A172 (cell line): Measurements from ENCODE around the gene DCTPP1. TPM values are rescaled to one million over a fixed set of nuclear protein-coding genes. Genes with fewer than 3 reads are reported as not detected.

Source experiments
- DNase-seq: peaks from one replicate; pipeline ENCODE4 v3.0.0-alpha.2; 2015; ENCODE audit warnings: low spot score
- total RNA-seq: library from RNA; depleted of rRNA; stranded (reverse); fragments of >200 nt; shearing (Covaris generic); gene quantifications from 2 replicates; pipeline ENCODE4 v1.2.3, GENCODE V29; 2014; rRNA removed

DCTPP1 gene
- total RNA-seq, 1 experiment from 2014 or later, result 74.5 TPM

GRCh38 chr16:30382111-30382881 lies 47.5 kb downstream of the DCTPP1 start, which contains the start of gene SEPTIN1:
Gene SEPTIN1 (minus strand): TSS chr16:30382561. CDS start chr16:30382542, 19 bp downstream.
- no peak for DNase-seq

- DNase-seq, result no peak
Observed at GRCh38 chr16:30381291-30382041, 48.4 kb downstream of the DCTPP1 start.

GRCh38 chr16:30380803-30381208 lies 49.0 kb downstream of the DCTPP1 start:
- no peak for DNase-seq

- DNase-seq, result no peak
Observed at GRCh38 chr16:30380072-30380802, 49.6 kb downstream of the DCTPP1 start.

- DNase-seq, result no peak
Observed at GRCh38 chr16:30379158-30379783, 50.6 kb downstream of the DCTPP1 start.

DNA sequence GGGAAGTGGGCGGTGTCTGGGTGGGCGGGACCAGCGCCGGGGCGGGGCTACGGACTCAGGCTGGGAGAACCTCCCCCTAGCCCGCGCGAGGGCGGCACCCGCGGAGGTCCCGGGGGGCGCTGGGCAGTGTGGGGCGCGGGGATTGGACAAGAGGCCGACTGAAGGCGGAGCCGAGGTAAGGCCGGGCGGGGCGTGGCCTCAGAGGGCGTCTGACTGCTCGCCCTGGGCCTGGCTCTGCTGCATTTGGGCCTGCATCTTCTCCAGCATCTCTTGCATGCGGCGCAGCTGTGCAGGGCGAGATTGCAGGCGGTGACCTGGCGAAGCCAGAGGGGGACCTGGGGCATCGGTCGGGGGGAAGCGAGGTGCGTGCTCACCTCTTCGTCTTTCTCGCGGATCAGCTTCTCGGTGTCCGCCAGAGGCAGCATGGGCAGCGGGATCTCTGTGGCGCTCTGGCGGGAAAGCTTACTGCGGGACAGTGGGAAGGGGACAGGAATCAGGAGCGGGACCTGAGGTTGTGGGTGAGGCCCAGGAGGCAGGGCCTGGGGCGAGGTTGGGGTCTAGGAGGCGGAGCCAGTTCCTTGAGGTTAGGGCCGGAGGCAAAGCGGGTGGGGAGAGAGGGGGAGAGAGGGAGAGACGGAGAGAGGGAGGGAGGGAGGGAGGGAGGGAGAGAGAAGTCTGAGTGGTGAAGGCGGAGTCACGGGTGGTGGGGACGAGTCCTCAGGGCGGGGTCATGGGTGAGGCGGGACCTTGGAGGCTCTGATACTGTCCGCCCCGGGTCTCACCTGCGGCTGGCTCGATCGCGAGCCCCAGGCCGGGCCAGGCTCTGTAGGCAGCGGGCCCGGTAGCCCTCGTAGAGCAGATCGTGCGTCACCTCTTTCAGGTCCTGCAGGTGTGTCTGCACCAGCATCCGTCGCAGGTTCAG lies 51.3 kb downstream of the DCTPP1 start:
- peak; percentile 96 for DNase-seq

GRCh38 chr16:30377812-30378235 lies 52.0 kb downstream of the DCTPP1 start:
- DNase-seq, result peak; percentile 67

DNA sequence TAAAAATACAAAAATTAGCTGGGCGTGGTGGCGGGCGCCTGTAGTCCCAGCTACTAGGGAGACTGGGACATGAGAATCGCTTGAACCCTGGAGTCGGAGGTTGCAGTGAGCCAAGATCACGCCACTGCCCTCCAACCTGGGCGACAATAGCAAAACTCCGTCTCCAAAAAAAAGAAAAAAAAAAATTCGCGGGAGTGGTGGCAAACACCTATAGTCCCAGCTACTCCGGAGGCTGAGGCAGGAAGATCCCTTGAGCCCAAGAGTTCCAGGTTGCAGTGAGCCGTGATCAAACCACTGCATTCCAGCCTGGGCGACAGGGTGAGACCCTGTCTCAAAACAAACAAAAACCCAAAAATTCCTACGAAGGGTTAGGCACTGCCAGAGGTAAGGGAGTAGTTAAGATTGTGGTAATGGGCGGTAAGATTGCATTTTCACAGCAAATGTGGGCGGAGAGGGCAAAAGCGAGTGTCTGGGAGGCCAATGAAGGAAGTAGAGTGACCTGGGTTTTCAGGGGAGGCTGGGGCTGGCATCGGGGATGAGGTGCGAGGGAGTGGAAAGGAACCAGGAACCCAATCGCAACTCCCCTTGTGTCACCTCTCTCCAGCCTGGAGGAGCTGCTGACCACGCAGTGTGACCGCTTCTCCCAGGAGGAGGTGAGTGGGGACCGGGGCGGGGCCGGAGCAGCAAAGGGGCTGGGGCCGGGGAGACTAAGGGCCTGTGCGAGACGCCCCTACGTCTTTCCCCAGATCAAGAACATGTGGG lies 52.6 kb downstream of the DCTPP1 start:
- no peak for DNase-seq

DNA sequence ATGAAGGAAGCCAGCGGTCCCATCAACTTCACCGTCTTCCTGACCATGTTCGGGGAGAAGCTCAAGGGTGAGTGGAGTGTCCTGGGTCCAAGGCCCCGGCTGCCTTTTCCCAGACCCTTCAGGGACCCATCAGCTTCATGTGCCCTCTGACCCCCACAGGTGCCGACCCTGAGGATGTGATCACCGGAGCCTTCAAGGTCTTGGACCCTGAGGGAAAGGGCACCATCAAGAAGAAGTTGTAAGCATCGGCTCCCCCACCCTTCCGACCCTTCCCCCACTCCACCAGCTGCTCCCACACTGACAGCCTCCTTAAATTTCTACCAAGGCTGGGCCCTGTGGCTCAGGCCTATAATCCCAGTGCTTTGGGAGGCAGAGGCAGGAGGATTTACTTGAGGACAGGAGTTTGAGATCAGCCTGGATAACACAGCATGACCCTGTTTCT lies 53.3 kb downstream of the DCTPP1 start:
- DNase-seq, result no peak

DNA sequence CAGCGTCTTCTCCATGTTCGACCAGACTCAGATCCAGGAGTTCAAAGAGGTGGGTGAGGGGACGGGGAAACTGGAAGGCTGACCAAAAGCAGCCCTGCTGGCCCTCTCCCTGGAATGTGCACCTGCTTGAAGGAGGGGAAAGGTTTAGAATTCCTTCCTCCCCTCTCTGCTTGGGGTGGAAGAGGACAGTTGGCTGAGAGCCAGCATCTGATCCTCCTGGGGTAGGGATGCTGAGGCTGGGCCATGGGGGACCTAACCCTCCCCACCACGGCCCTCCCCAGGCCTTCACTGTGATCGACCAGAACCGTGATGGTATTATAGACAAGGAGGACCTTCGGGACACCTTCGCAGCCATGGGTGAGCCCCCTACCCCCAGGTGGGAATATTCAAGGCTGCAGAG lies 54.0 kb downstream of the DCTPP1 start:
- no peak for DNase-seq

DNA sequence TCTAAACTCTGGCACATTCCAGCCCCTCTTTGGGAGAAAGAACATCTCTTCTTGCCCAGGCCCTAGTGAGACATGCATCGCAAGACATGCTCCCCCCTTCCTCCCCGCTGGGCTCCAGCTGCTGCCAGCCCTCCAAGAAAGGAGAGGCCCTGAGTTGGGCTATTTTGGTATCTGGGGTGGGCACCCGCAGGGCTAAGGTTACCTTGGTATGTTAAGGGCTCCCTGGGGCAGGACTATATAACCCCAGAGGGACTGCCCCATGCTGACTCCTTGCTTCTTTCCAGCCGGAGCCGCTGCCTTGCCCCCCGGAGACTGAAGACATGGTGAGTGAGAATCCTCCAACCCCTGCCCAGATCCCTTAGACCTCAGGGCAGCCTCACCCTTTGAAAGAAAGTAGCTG lies 55.3 kb downstream of the DCTPP1 start, which contains the start of gene MYL11:
MYL11 (plus strand) TSS at position 265 of the 400 bp plus-strand sequence; CDS start at position 321, 56 bp downstream.
- no peak for DNase-seq

Other genes with a start within 250 kb of the DCTPP1 start
- 12.0 and 16.0 TPM in 2 replicates for gene CORO1A, start 246.4 kb downstream of the DCTPP1 start, total RNA-seq
- gene BOLA2B, start 236.4 kb downstream of the DCTPP1 start, total RNA-seq, result 246 and 504 TPM in 2 replicates
- gene SLX1A, start 236.2 kb downstream of the DCTPP1 start, total RNA-seq, result 9.8 and 57.9 TPM in 2 replicates
- gene SULT1A3, start 230.8 kb downstream of the DCTPP1 start, total RNA-seq, result 5.1 and 6.6 TPM in 2 replicates
- 0.03 and 0.50 TPM in 2 replicates for gene NPIPB13, start 181.6 kb downstream of the DCTPP1 start, total RNA-seq
- 87.1 and 116 TPM in 2 replicates for gene CD2BP2, start 74.7 kb downstream of the DCTPP1 start, total RNA-seq
- gene TBC1D10B, start 59.5 kb downstream of the DCTPP1 start, total RNA-seq, result 47.0 and 55.6 TPM in 2 replicates
- gene MYL11, start 55.2 kb downstream of the DCTPP1 start, total RNA-seq, result not detected in 2 replicates
- not detected in 2 replicates for gene SEPTIN1, start 47.5 kb downstream of the DCTPP1 start, total RNA-seq
- 19.1 and 20.7 TPM in 2 replicates for gene ZNF48, start 34.6 kb downstream of the DCTPP1 start, total RNA-seq
- 19.2 and 27.4 TPM in 2 replicates for gene ZNF771, start 22.4 kb downstream of the DCTPP1 start, total RNA-seq
- gene SEPHS2, start 15.8 kb upstream of the DCTPP1 start, total RNA-seq, result 4.9 and 7.2 TPM in 2 replicates
- 0.17 and 0.26 TPM in 2 replicates for gene ITGAL, start 42.7 kb upstream of the DCTPP1 start, total RNA-seq
- 43.7 and 61.6 TPM in 2 replicates for gene ZNF768, start 96.5 kb upstream of the DCTPP1 start, total RNA-seq
- gene ZNF747, start 104.8 kb upstream of the DCTPP1 start, total RNA-seq, result 2.0 and 2.5 TPM in 2 replicates
- 7.3 and 8.1 TPM in 2 replicates for gene ZNF764, start 128.3 kb upstream of the DCTPP1 start, total RNA-seq
- 6.9 and 11.9 TPM in 2 replicates for gene ZNF688, start 141.7 kb upstream of the DCTPP1 start, total RNA-seq
- gene ZNF785, start 155.7 kb upstream of the DCTPP1 start, total RNA-seq, result not detected in 2 replicates
- 11.7 and 16.6 TPM in 2 replicates for gene ZNF689, start 180.4 kb upstream of the DCTPP1 start, total RNA-seq
- 9.1 and 13.7 TPM in 2 replicates for gene PRR14, start 220.9 kb upstream of the DCTPP1 start, total RNA-seq
- gene FBRS, start 228.4 kb upstream of the DCTPP1 start, total RNA-seq, result 16.0 and 24.9 TPM in 2 replicates